Activated CD8-positive, alpha-beta memory T cell treated with anti-CD3 and anti-CD28 coated beads, Interleukin-2, amount 50 U/mL, for 1 hour (primary cell): Measurements from ENCODE around the gene MTOR.
"Not testable (repeated sequence)": the region's sequence is repeated elsewhere in the genome, so short reads cannot be mapped to it uniquely, and the experiment has no call there.

Experiments used
- DNase-seq: peaks from one replicate; pipeline ENCODE4 v3.0.0-alpha.2; 2020; ENCODE audit errors: extremely low read depth

MTOR gene

GRCh38 chr1:11109047-11109760, 153.1 kb downstream of the MTOR start:
- no peak for DNase-seq

- DNase-seq: no peak
Observed at GRCh38 chr1:11107599-11107998, 154.8 kb downstream of the MTOR start.

GRCh38 chr1:11105586-11105985, 156.8 kb downstream of the MTOR start:
- DNase-seq: no peak

GRCh38 chr1:11101347-11101746, 161.0 kb downstream of the MTOR start:
- no peak for DNase-seq

GRCh38 chr1:11100806-11101205, 161.5 kb downstream of the MTOR start:
- not testable (repeated sequence) for DNase-seq

GRCh38 chr1:11100149-11100493, 162.2 kb downstream of the MTOR start:
- DNase-seq: no peak

- DNase-seq: peak; percentile 83
Observed at GRCh38 chr1:11099310-11100148, 162.8 kb downstream of the MTOR start, which contains the start of gene EXOSC10. Gene EXOSC10, minus strand, starts transcription at chr1:11099869. Its CDS starts 38 bp downstream, at chr1:11099831.

GRCh38 chr1:11098931-11099309, 163.4 kb downstream of the MTOR start:
- no peak for DNase-seq

GRCh38 chr1:11083784-11084183, 178.6 kb downstream of the MTOR start:
- not testable (repeated sequence) for DNase-seq

- no peak for DNase-seq
Observed at GRCh38 chr1:11080931-11081330, 181.4 kb downstream of the MTOR start.

GRCh38 chr1:11078631-11079030, 183.7 kb downstream of the MTOR start:
- DNase-seq: no peak

- DNase-seq: not testable (repeated sequence)
Observed at GRCh38 chr1:11073398-11073797, 189.0 kb downstream of the MTOR start.

GRCh38 chr1:11072216-11072917, 190.0 kb downstream of the MTOR start:
- no peak for DNase-seq

- no peak for DNase-seq
Observed at GRCh38 chr1:11071463-11072215, 190.7 kb downstream of the MTOR start.

GRCh38 chr1:11070876-11071275, 191.5 kb downstream of the MTOR start:
- no peak for DNase-seq

GRCh38 chr1:11068600-11069473, 193.5 kb downstream of the MTOR start:
- no peak for DNase-seq

GRCh38 chr1:11067716-11068599, 194.4 kb downstream of the MTOR start:
- DNase-seq: no peak

- no peak for DNase-seq
Observed at GRCh38 chr1:11065796-11066195, 196.6 kb downstream of the MTOR start.

- no peak for DNase-seq
Observed at GRCh38 chr1:11064942-11065341, 197.4 kb downstream of the MTOR start.
